ENCODE data around the gene STK39.

The STK39 gene

GRCh38 chr2:168137510-168138180 lies 109.8 kb downstream of the STK39 start:
- FAIRE-seq (peak; percentile 51), DNase-seq (ENCODE audit: insufficient read length, low spot score) (no peak)
- no peak for TF ChIP-seq CTCF (IDR thresholded peaks at IDR 0.05; ENCODE audit: insufficient read depth, missing control alignments)

GRCh38 chr2:168136392-168136977 lies 110.9 kb downstream of the STK39 start:
- DNase-seq (ENCODE audit: insufficient read length, low spot score) (no peak), FAIRE-seq (peak; percentile 60)
- peak; percentile 50 for TF ChIP-seq CTCF (IDR thresholded peaks at IDR 0.05; ENCODE audit: insufficient read depth, missing control alignments)

- DNase-seq (ENCODE audit: insufficient read length, low spot score) (no peak), FAIRE-seq (no peak)
- no peak for TF ChIP-seq CTCF (IDR thresholded peaks at IDR 0.05; ENCODE audit: insufficient read depth, missing control alignments)
Observed at GRCh38 chr2:168135630-168136029, 111.8 kb downstream of the STK39 start.

- DNase-seq (ENCODE audit: insufficient read length, low spot score): no peak
- no peak for FAIRE-seq
- no peak for TF ChIP-seq CTCF (IDR thresholded peaks at IDR 0.05; ENCODE audit: insufficient read depth, missing control alignments)
Observed at GRCh38 chr2:168135121-168135520, 112.3 kb downstream of the STK39 start.

GRCh38 chr2:168134485-168134884 lies 112.9 kb downstream of the STK39 start:
- no peak for TF ChIP-seq CTCF (IDR thresholded peaks at IDR 0.05; ENCODE audit: insufficient read depth, missing control alignments)
- FAIRE-seq (no peak), DNase-seq (ENCODE audit: insufficient read length, low spot score) (no peak)

- no peak for DNase-seq (ENCODE audit: insufficient read length, low spot score)
- no peak for FAIRE-seq
- no peak for TF ChIP-seq CTCF (IDR thresholded peaks at IDR 0.05; ENCODE audit: insufficient read depth, missing control alignments)
Observed at GRCh38 chr2:168132389-168132788, 115.0 kb downstream of the STK39 start.

- DNase-seq (ENCODE audit: insufficient read length, low spot score) (no peak), FAIRE-seq (no peak)
- no peak for TF ChIP-seq CTCF (IDR thresholded peaks at IDR 0.05; ENCODE audit: insufficient read depth, missing control alignments)
Observed at GRCh38 chr2:168130346-168130745, 117.0 kb downstream of the STK39 start.
